ENCODE results near the gene MEGF10.

GRCh38 chr5:127302509-127302908 lies 11.9 kb downstream of the MEGF10 start:
- TF ChIP-seq TCF12 (IDR thresholded peaks at IDR 0.05; ENCODE audit: low read depth), result no peak
- TF ChIP-seq, protein P1, sequence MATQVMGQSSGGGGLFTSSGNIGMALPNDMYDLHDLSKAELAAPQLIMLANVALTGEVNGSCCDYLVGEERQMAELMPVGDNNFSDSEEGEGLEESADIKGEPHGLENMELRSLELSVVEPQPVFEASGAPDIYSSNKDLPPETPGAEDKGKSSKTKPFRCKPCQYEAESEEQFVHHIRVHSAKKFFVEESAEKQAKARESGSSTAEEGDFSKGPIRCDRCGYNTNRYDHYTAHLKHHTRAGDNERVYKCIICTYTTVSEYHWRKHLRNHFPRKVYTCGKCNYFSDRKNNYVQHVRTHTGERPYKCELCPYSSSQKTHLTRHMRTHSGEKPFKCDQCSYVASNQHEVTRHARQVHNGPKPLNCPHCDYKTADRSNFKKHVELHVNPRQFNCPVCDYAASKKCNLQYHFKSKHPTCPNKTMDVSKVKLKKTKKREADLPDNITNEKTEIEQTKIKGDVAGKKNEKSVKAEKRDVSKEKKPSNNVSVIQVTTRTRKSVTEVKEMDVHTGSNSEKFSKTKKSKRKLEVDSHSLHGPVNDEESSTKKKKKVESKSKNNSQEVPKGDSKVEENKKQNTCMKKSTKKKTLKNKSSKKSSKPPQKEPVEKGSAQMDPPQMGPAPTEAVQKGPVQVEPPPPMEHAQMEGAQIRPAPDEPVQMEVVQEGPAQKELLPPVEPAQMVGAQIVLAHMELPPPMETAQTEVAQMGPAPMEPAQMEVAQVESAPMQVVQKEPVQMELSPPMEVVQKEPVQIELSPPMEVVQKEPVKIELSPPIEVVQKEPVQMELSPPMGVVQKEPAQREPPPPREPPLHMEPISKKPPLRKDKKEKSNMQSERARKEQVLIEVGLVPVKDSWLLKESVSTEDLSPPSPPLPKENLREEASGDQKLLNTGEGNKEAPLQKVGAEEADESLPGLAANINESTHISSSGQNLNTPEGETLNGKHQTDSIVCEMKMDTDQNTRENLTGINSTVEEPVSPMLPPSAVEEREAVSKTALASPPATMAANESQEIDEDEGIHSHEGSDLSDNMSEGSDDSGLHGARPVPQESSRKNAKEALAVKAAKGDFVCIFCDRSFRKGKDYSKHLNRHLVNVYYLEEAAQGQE (IDR thresholded peaks at IDR 0.05; ENCODE audit: low read depth), result no peak
- TF ChIP-seq YY1 (IDR thresholded peaks at IDR 0.05; ENCODE audit: low read depth), result no peak
- TF ChIP-seq CEBPB (IDR thresholded peaks at IDR 0.05), result no peak
- no peak for TF ChIP-seq ZBTB7A (IDR thresholded peaks at IDR 0.05; ENCODE audit: low read depth)
- TF ChIP-seq TEAD4 (IDR thresholded peaks at IDR 0.05), result no peak
- no peak for TF ChIP-seq NFIC (IDR thresholded peaks at IDR 0.05)
- TF ChIP-seq TAF1 (IDR thresholded peaks at IDR 0.05; ENCODE audit: low read depth), result no peak
- no peak for TF ChIP-seq EP300 (IDR thresholded peaks at IDR 0.05; ENCODE audit: borderline replicate concordance)
- no peak for TF ChIP-seq MAX (IDR thresholded peaks at IDR 0.05)
- no peak for TF ChIP-seq FOXM1 (IDR thresholded peaks at IDR 0.05; ENCODE audit: borderline replicate concordance, low read depth)
- TF ChIP-seq, protein P2, sequence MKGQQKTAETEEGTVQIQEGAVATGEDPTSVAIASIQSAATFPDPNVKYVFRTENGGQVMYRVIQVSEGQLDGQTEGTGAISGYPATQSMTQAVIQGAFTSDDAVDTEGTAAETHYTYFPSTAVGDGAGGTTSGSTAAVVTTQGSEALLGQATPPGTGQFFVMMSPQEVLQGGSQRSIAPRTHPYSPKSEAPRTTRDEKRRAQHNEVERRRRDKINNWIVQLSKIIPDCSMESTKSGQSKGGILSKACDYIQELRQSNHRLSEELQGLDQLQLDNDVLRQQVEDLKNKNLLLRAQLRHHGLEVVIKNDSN (IDR thresholded peaks at IDR 0.05), result no peak
- no peak for TF ChIP-seq RAD21 (IDR thresholded peaks at IDR 0.05; ENCODE audit: low read depth)
